ENCODE data around the gene OR9G4. TPM values are rescaled to one million over a fixed set of nuclear protein-coding genes. Genes with fewer than 3 reads are reported as not detected.
A peak's percentile ranks its signal among the peaks of the same experiment; 100 is the strongest.

The OR9G4 gene
- total RNA-seq (ENCODE audit: low replicate concordance) = not detected in 2 replicates

- H3K4me3 ChIP-seq (ENCODE audit: low read depth, low read length) = no peak within 1 kb of the TSS
- DNase-seq (ENCODE audit: low read depth) = no peak
- no peak for TF ChIP-seq CTCF (IDR thresholded peaks at IDR 0.05; ENCODE audit: insufficient read depth, low read length)
These were observed at the start of gene OR9G4 for GRCh38 chr11:56748597-56748996. OR9G4 (minus strand) TSS chr11:56748697; CDS start chr11:56743766, 4,931 bp downstream.

DNA sequence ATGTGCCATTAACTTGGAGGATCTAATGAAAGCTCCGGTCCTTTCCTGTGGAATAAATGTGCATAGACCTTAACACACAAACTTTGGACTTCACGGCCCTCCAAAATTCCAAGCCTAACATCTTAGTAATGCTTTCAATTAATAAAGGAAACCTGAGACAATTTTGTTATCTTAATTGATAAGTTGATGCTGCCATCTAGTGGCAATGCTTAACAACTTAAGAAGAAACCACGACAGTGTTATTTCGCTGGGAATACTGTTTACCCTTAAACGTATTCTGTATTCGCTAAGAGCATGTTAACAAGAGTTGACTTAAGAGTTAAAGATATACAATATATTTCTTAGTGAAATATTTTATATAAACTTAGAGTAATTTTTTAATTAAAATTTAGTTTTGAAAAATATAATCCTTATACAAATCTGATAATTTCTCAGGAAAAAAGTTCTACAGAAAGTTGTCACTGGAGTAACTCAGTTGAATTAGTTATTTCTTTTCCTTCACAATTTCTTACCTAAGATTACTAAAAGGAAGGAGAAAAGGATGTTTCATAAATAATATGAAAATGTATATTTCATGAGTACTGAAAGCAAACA is 35.0 kb upstream of the OR9G4 start:
- DNase-seq (ENCODE audit: low read depth) = peak; percentile 72
- TF ChIP-seq CTCF (IDR thresholded peaks at IDR 0.05; ENCODE audit: insufficient read depth, low read length) = peak; percentile 51
- H3K4me3 ChIP-seq (ENCODE audit: low read depth, low read length) = peak overlapping the region; percentile 1

DNA sequence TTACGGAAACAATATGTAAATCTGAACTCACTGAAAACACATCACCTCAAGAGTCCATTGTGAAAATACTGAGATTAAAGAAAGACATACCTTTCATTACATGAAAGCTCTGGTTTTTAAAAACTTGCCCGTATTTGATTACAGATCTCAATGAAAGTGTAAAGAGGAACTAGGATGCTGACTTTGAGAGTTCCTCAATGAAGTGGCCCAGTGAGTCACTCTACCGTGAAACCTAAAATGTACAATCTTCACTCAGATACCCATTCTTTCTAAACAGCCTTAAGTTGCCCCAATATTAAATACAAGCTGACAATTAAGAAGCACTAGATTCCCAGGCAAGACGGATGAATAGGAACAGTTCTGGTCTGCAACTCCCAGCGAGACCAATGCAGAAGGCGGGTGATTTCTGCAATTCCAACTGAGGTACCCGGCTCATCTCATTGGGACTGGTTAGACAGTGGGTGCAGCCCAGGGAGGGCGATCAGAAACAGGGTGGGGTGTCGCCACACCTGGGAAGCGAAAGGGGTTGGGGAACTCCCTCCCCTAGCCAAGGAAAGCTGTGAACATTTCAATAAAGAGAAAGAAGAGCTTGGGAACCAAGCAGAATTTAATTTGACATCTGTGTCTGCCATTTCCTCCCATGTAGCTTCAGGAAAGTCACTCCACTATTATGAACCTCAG is 33.8 kb upstream of the OR9G4 start:
- H3K4me3 ChIP-seq (ENCODE audit: low read depth, low read length) = no peak overlapping the region
- no peak for TF ChIP-seq CTCF (IDR thresholded peaks at IDR 0.05; ENCODE audit: insufficient read depth, low read length)
- no peak for DNase-seq (ENCODE audit: low read depth)

DNA sequence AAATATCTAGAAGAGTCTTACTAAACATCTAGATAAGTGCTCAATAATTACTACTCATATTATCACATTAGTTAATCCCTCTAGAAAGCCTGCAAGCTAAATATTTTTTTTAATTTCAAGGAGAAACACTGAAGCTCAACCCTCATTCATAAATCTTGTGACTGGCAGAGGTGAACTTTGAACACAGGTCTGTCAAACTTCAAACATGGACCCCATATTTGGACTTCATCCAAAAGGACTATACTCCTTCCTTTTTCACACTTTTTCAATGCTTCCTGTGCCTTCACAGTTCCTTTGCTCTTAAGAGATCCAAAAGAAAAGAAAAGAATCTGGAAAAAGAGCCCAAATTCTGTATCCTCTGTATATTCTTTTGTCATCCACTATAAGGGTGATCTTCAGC is 28.3 kb upstream of the OR9G4 start:
- no peak for DNase-seq (ENCODE audit: low read depth)
- TF ChIP-seq CTCF (IDR thresholded peaks at IDR 0.05; ENCODE audit: insufficient read depth, low read length) = no peak
- no peak overlapping the region for H3K4me3 ChIP-seq (ENCODE audit: low read depth, low read length)

DNA sequence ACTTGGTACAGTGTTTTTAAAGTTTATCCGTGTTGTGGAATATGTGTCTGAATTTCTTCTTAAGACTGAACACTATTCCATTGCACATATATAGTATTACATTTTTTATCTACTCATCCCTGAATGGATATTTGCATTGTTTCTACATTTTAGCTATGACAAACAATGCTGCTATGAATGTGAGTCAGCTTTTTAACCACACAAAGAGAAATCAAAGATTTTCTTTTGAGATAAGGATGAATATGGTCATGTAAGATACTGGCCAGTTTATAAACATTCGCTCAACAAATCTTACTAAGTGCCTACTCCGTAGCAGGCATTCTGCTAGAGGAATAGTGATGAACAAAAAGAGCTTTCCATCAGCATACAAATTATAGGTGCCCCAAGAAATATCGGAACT is 16.5 kb upstream of the OR9G4 start:
- no peak for TF ChIP-seq CTCF (IDR thresholded peaks at IDR 0.05; ENCODE audit: insufficient read depth, low read length)
- H3K4me3 ChIP-seq (ENCODE audit: low read depth, low read length) = no peak overlapping the region
- DNase-seq (ENCODE audit: low read depth) = no peak

GRCh38 chr11:56751480-56751879 is 3.0 kb upstream of the OR9G4 start:
- H3K4me3 ChIP-seq (ENCODE audit: low read depth, low read length) = no peak overlapping the region
- DNase-seq (ENCODE audit: low read depth) = no peak
- no peak for TF ChIP-seq CTCF (IDR thresholded peaks at IDR 0.05; ENCODE audit: insufficient read depth, low read length)

All from fibroblast of the aortic adventitia (primary cell).